GM12878 (cell line): ENCODE measurements around the gene CAMK2D. TPM values are rescaled to one million over a fixed set of nuclear protein-coding genes. Genes with fewer than 3 reads are reported as not detected.

ENCODE experiments used
- BHLHE40 ChIP-seq, 2 experiments: fragments of 450-650 bp in 1 of 2; IDR thresholded peaks; 2 replicates each; pipeline ENCODE4 v1.6.1; 2011 to 2017; ENCODE audit warnings: low read depth in 2 of 2, borderline replicate concordance in 1 of 2, improper control_type of control experiment in 1 of 2, low read length in 1 of 2, mild to moderate bottlenecking in 1 of 2
- CEBPZ ChIP-seq: fragments of 150-350 bp; IDR thresholded peaks from 2 replicates; pipeline ENCODE4 v1.6.1; 2016; ENCODE audit warnings: low read depth, low read length
- CREB1 ChIP-seq: IDR thresholded peaks from 2 replicates; pipeline ENCODE4 v1.6.1; 2012; ENCODE audit warnings: low read depth, mild to moderate bottlenecking, inconsistent platforms
- ETV6 ChIP-seq, 2 experiments: fragments of 450-650 bp in 1 of 2; IDR thresholded peaks in 1 of 2; conservative IDR thresholded peaks in 1 of 2; 2 replicates each; pipeline ENCODE4 v1.6.1; 2014; ENCODE audit warnings: antibody characterized with exemption in 1 of 2, borderline replicate concordance in 1 of 2, low read depth in 1 of 2, mild to moderate bottlenecking in 1 of 2, moderate library complexity in 1 of 2
- IRF4 ChIP-seq: IDR thresholded peaks from 2 replicates; pipeline ENCODE4 v1.6.1; 2011; ENCODE audit warnings: low read depth, low read length
- KDM1A ChIP-seq: fragments of 200-600 bp; sonication (generic); IDR thresholded peaks from 2 replicates; pipeline ENCODE4 v1.6.1; 2016; ENCODE audit warnings: borderline replicate concordance
- MEF2A ChIP-seq: IDR thresholded peaks from 2 replicates; pipeline ENCODE4 v1.6.1; 2011; ENCODE audit warnings: low read depth, mild to moderate bottlenecking, low read length, moderate library complexity; ENCODE audit not compliant: insufficient read depth
- polyA plus RNA-seq, 11 experiments: library from polyadenylated mRNA; depleted of rRNA in 4 of 11; unstranded in 6 of 11; stranded (reverse) in 5 of 11; fragments of >200 nt; fragmentation: Nextera tagmentation in 4 of 11; fragmentation: Illumina TruSeq in 1 of 11; extraction: Ambion mirVana in 4 of 11; extraction: Trizol in 1 of 11; gene quantifications; 1 replicate in 1 of 11; 2 replicates in 10 of 11; pipeline versions ENCODE4 v1.2.1 to v1.2.3, GENCODE V29; 2011 to 2016; ENCODE audit warnings: inconsistent platforms in 2 of 11, missing spikeins in 2 of 11, low read depth in 1 of 11
- total RNA-seq, 4 experiments: library from RNA; depleted of rRNA in 3 of 4; stranded (reverse); fragments of >200 nt in 3 of 4; fragmentation: Illumina TruSeq in 1 of 4; extraction: Trizol in 1 of 4; gene quantifications; 2 replicates each; pipeline versions ENCODE4 v1.2.1 to v1.2.3, GENCODE V29; 2013 to 2021
- TF ChIP-seq, protein P1 (sequence below): fragments of 450-650 bp; IDR thresholded peaks from 2 replicates; pipeline ENCODE4 v1.6.1; 2017; ENCODE audit warnings: mild to moderate bottlenecking, moderate library complexity
- TF ChIP-seq, protein P2 (sequence below): IDR thresholded peaks from 2 replicates; pipeline ENCODE4 v1.6.1; 2012; ENCODE audit warnings: low read depth, low read length, improper control_type of control experiment

Gene CAMK2D
- total and polyA plus RNA-seq, 10 of the 15 experiments (the other 5 are each of a cell fraction or from before 2014, with no cell fraction given), result 6.9 to 88.5 (median 12.9) TPM

- TF ChIP-seq, protein P1, sequence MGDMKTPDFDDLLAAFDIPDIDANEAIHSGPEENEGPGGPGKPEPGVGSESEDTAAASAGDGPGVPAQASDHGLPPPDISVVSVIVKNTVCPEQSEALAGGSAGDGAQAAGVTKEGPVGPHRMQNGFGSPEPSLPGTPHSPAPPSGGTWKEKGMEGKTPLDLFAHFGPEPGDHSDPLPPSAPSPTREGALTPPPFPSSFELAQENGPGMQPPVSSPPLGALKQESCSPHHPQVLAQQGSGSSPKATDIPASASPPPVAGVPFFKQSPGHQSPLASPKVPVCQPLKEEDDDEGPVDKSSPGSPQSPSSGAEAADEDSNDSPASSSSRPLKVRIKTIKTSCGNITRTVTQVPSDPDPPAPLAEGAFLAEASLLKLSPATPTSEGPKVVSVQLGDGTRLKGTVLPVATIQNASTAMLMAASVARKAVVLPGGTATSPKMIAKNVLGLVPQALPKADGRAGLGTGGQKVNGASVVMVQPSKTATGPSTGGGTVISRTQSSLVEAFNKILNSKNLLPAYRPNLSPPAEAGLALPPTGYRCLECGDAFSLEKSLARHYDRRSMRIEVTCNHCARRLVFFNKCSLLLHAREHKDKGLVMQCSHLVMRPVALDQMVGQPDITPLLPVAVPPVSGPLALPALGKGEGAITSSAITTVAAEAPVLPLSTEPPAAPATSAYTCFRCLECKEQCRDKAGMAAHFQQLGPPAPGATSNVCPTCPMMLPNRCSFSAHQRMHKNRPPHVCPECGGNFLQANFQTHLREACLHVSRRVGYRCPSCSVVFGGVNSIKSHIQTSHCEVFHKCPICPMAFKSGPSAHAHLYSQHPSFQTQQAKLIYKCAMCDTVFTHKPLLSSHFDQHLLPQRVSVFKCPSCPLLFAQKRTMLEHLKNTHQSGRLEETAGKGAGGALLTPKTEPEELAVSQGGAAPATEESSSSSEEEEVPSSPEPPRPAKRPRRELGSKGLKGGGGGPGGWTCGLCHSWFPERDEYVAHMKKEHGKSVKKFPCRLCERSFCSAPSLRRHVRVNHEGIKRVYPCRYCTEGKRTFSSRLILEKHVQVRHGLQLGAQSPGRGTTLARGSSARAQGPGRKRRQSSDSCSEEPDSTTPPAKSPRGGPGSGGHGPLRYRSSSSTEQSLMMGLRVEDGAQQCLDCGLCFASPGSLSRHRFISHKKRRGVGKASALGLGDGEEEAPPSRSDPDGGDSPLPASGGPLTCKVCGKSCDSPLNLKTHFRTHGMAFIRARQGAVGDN, result no peak
- TF ChIP-seq CREB1 (no peak), MEF2A (no peak), KDM1A (no peak), CEBPZ (no peak), ETV6 (conservative IDR thresholded peaks at IDR 0.05 in 1 of 2, IDR thresholded peaks at IDR 0.05 in 1 of 2; ENCODE audit: borderline replicate concordance in 1 of 2, low read depth in 1 of 2) (no peak), IRF4 (no peak), BHLHE40 (IDR thresholded peaks at IDR 0.05; ENCODE audit: borderline replicate concordance in 1 of 2, low read depth in 2 of 2, low read length in 1 of 2) (no peak)
- TF ChIP-seq, protein P2, sequence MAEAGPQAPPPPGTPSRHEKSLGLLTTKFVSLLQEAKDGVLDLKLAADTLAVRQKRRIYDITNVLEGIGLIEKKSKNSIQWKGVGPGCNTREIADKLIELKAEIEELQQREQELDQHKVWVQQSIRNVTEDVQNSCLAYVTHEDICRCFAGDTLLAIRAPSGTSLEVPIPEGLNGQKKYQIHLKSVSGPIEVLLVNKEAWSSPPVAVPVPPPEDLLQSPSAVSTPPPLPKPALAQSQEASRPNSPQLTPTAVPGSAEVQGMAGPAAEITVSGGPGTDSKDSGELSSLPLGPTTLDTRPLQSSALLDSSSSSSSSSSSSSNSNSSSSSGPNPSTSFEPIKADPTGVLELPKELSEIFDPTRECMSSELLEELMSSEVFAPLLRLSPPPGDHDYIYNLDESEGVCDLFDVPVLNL, result no peak
Observed at GRCh38 chr4:113783289-113783688, 21.8 kb upstream of the CAMK2D start (continued).
